Thoracic aorta (tissue), 2 donors: ENCODE data around the gene SLC10A6. TPM values are rescaled to one million over a fixed set of nuclear protein-coding genes. Genes with fewer than 3 reads are reported as not detected.

Experiments
- ATAC-seq: fragments of 150-250 bp; one replicate; pipeline ENCODE4 v1.8.0; 2017; ENCODE audit warnings: low read depth; ENCODE audit not compliant: insufficient number of reproducible peaks, low FRiP score
- DNase-seq: peaks from one replicate; pipeline ENCODE4 v3.0.0-alpha.2; 2020; ENCODE audit warnings: low spot score
- H3K27ac ChIP-seq, 2 donors: fragments of 200-600 bp; sonication (generic); 1 replicate in 1 of 2; 2 replicates in 1 of 2; pipeline ENCODE4 v1.5.1; 2016; ENCODE audit warnings: mild to moderate bottlenecking in 2 of 2, moderate library complexity in 2 of 2
- H3K27me3 ChIP-seq: fragments of 200-600 bp; sonication (generic); replicated peaks from 2 replicates; pipeline ENCODE4 v1.6.0; 2016; ENCODE audit warnings: mild to moderate bottlenecking; ENCODE audit not compliant: insufficient read depth
- H3K36me3 ChIP-seq: fragments of 200-600 bp; sonication (generic); one replicate; pipeline ENCODE4 v1.5.1; 2016
- H3K4me1 ChIP-seq, 2 donors: fragments of 200-600 bp; sonication (generic); 1 replicate in 1 of 2; 2 replicates in 1 of 2; pipeline versions ENCODE4 v1.5.1 to v1.6.0; 2016; ENCODE audit warnings: low read depth in 2 of 2, mild to moderate bottlenecking in 1 of 2; ENCODE audit not compliant: control insufficient read depth in 1 of 2
- H3K4me3 ChIP-seq: fragments of 200-600 bp; sonication (generic); 2 replicates; pipeline ENCODE4 v1.5.1; 2016; ENCODE audit warnings: mild to moderate bottlenecking
- H3K9me3 ChIP-seq: fragments of 200-600 bp; sonication (generic); 2 replicates; pipeline ENCODE4 v1.5.1; 2016
- CTCF ChIP-seq: fragments of 200-600 bp; sonication (generic); IDR thresholded peaks from one replicate; pipeline ENCODE4 v1.5.1; 2019; ENCODE audit warnings: antibody characterized with exemption
- total RNA-seq, 2 donors: library from RNA; depleted of rRNA; stranded (reverse); fragments of >200 nt; gene quantifications; one replicate each; pipeline versions ENCODE4 v1.1.0 to v1.2.3, GENCODE V29; 2016

Gene SLC10A6
- total RNA-seq, 2 donors from 2014 or later: 4.2 to 12.0 TPM

- no peaks in the 10 kb centered on the region for H3K36me3 ChIP-seq
- H3K9me3 ChIP-seq: no peaks in the 10 kb centered on the region
- no peak for TF ChIP-seq CTCF
- DNase-seq (no peak), ATAC-seq (no peak)
- no peaks in the 10 kb centered on the region for H3K27me3 ChIP-seq
- no peak overlapping the region for H3K27ac ChIP-seq
- H3K4me1 ChIP-seq: peaks cover 0 to 18% of the 10 kb centered on the region in 2 donors
- peak overlapping the region; percentile 10 for H3K4me3 ChIP-seq
Measured at GRCh38 chr4:86848136-86848535, 1.0 kb downstream of the SLC10A6 start.

- Histone ChIP-seq H3K4me3 (peak overlapping the region; percentile 14), H3K27ac (no peak overlapping the region), H3K36me3 (no peaks in the 10 kb centered on the region), H3K27me3 (no peaks in the 10 kb centered on the region), H3K4me1 (peaks cover 0 to 18% of the 10 kb centered on the region in 2 donors), H3K9me3 (no peaks in the 10 kb centered on the region)
- ATAC-seq: no peak
- no peak for DNase-seq
- no peak for TF ChIP-seq CTCF
Measured at GRCh38 chr4:86847571-86847970, 1.6 kb downstream of the SLC10A6 start.

GRCh38 chr4:86846921-86847320 lies 2.3 kb downstream of the SLC10A6 start:
- no peaks in the 10 kb centered on the region for H3K9me3 ChIP-seq
- H3K27ac ChIP-seq: no peak overlapping the region
- DNase-seq (no peak), ATAC-seq (no peak)
- no peak overlapping the region for H3K4me3 ChIP-seq
- TF ChIP-seq CTCF: no peak
- H3K36me3 ChIP-seq: no peaks in the 10 kb centered on the region
- peaks cover 0 to 18% of the 10 kb centered on the region in 2 donors for H3K4me1 ChIP-seq
- H3K27me3 ChIP-seq: no peaks in the 10 kb centered on the region

- no peaks in the 10 kb centered on the region for H3K27me3 ChIP-seq
- H3K9me3 ChIP-seq: no peaks in the 10 kb centered on the region
- no peak for ATAC-seq
- H3K4me3 ChIP-seq: no peak overlapping the region
- no peak overlapping the region for H3K27ac ChIP-seq
- no peak for DNase-seq
- H3K4me1 ChIP-seq: peaks cover 0 to 18% of the 10 kb centered on the region in 2 donors
- no peak for TF ChIP-seq CTCF
- H3K36me3 ChIP-seq: no peaks in the 10 kb centered on the region
Measured at GRCh38 chr4:86845593-86845992, 3.6 kb downstream of the SLC10A6 start.

GRCh38 chr4:86841309-86841708 lies 7.9 kb downstream of the SLC10A6 start:
- no peak for DNase-seq
- ATAC-seq: no peak
- TF ChIP-seq CTCF: no peak
- H3K36me3 ChIP-seq: no peaks in the 10 kb centered on the region
- H3K4me1 ChIP-seq: no peaks in the 10 kb centered on the region
- no peak overlapping the region for H3K27ac ChIP-seq
- no peaks in the 10 kb centered on the region for H3K9me3 ChIP-seq
- H3K4me3 ChIP-seq: no peak overlapping the region
- no peaks in the 10 kb centered on the region for H3K27me3 ChIP-seq
